Fibroblast of peridontal ligament (primary cell): ENCODE measurements around the gene IMMP2L.

Experiments
- DNase-seq: peaks from one replicate; pipeline ENCODE4 v3.0.0-alpha.2; 2010; ENCODE audit errors: extremely low read depth

Gene IMMP2L

GRCh38 chr7:111159426-111159825, 402.9 kb downstream of the IMMP2L start:
- DNase-seq = peak; percentile 43

- no peak for DNase-seq
Measured at GRCh38 chr7:111150709-111151108, 411.6 kb downstream of the IMMP2L start.

DNA sequence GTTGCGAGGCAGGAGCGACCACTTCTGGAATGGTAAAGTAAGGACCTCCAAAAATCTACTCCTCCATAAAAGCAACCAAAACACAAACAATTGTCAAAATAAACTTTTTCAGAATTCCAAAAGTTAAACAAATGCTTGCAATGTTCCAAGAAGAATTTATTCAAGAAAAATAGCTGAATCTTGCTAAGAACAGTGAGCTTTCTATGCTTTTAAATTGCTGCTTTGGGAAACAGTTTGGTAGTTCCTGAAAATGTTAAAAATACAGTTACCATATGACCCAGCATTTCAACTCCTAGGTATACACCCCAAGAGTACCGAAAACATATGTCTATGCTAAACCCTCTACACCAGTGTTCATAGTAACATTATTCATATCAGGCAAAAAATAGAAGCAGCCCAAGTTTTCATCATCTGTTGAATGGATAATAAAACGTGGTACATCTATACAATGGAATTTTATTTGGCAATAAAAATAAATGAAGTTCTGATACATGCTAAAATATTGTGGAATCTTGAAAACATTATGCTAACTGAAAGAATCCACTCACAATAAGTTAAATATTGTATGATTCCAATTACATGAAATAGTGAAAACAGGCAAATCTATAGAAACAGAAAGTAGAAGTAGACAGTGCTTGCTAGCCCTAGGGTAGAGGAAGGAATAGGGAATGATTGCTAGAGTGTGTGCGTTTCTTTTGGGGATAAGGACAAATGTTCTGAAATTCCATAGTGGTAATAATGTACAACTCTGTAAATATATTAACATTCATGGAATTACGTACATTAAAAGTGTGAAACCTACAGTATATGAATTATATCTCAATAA, 414.4 kb downstream of the IMMP2L start:
- DNase-seq = no peak

GRCh38 chr7:111146136-111146535, 416.2 kb downstream of the IMMP2L start:
- no peak for DNase-seq

DNA sequence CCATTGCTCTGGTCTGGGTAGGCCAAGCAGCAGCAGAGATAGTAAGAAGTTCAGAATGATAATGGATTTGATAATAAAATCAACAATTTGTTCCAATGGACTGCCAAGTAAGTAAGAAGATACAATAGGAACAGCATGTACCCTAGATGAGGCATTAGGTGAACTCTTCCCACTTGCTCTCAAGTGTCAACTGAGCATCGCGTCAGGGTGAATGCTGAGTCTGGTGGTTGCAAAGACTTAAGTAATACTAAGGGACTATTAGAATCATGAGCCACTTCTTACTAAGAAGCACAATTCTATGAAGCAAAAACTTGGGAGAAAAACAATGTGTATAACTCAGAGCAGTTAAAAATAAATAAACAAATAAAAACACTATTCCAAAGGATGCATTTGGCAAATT, 416.8 kb downstream of the IMMP2L start:
- DNase-seq = no peak

GRCh38 chr7:111140091-111140865, 422.0 kb downstream of the IMMP2L start:
- no peak for DNase-seq

- DNase-seq = peak; percentile 8
Measured at GRCh38 chr7:111138586-111138985, 423.7 kb downstream of the IMMP2L start.

- DNase-seq = peak; percentile 49
Measured at GRCh38 chr7:111138193-111138569, 424.1 kb downstream of the IMMP2L start.

GRCh38 chr7:111137296-111138192, 424.7 kb downstream of the IMMP2L start:
- peak; percentile 52 for DNase-seq

DNA sequence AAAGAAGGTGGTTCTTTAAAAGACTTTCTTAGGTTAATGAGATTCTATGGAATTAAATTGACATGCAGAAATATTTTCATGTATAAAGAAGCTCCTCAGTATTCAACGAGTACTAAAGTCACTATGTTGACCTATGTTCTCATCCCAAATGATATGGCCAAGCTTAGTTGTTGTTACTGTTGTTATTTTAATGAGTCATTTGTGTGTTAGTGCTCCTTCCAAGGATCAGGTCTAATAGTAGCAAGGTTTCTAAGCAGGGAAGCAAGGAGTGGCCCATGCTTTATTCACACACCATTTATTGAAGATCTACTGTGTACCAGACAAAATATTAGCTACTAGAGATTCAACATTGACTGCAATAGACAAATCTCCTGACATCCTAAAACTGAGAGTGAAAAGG, 429.5 kb downstream of the IMMP2L start:
- no peak for DNase-seq

DNA sequence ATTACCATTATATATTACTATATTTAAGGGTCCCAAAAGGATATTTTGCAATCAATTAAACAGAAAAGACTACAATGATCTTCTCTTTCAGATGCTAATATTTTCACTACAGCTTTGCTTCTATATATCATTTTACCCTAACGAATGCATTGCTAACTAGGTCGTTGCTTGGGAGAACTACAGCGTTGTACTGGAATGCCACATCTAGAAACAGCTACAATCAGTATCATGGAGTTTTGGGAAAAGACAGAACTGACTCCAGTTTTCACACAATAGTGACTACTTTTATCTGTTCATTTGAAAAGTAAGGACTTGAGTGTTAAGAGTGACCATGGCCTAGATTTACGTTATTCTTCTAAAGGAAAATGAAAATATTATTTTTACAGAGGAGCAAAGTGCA, 432.9 kb downstream of the IMMP2L start:
- no peak for DNase-seq

DNA sequence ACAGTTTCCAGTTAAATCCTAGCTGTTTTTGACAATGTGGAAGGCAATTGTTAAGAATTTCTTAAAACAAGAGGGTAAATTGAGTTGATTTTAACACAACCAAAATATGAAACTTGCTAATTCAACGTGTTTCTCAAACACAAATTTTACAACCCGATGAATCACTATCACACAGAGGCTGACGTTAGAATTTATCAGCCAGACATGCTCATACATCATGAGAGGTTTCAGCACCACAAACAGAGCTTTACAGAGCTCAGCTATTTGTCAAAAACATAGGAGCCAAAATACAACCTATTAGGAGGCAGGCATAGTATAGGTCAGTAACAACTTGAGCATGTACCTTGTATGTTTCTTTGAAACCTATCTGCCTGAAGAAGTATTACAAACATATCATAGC, 435.3 kb downstream of the IMMP2L start:
- DNase-seq = peak; percentile 36

DNA sequence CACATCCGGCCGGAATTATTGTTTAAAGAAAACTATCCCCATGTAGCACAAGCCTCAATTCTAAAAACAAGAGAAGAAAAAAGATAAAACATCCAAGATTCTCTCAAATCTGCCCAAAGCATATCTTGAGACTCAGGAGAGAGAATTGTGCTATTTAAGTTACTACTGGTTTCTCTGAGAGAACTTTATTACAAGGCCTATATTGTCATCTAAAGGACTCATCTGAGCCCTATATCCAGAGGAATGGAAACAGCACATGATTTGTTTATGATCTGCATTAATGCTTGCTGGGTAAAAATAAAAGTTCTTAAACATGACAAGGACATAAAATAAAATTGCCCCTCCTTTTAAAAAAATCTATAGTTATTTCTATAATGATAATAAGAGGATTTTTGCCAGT, 446.3 kb downstream of the IMMP2L start:
- DNase-seq = no peak

DNA sequence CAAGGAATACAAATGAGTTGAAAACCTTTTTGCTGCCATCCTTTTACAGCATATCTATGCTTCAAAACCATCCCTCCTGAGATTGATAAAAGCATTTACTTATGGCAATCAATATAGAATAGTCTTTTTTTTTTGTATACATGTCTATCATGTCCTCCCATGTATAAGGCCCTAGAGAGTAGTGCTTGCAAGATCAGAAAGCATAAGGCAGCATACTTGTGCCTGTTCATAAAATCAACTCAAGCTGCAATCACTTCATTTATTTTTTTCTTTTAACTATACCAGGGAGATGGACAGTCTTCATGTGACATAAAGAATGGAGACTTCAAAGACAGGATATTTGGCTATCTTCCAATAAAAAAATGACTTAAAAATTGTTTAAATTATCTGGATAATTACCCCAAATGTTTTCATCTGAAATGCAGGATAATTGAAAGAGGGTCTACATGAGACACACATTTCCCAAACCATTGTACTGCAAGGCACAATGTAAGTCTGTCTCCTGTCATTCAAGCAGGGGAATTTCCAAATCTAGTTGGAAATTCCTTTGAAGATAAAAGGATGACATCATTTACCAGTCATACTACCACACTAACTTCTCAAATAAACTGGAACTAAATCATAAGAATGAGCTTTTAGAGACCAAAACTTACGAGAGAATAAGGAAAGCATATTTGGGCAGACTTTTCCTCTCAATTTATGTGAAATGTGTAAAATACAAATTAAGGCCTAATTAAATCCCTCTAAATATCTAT, 448.9 kb downstream of the IMMP2L start:
- DNase-seq = peak; percentile 75

- DNase-seq = peak; percentile 58
Measured at GRCh38 chr7:111112439-111112838, 449.9 kb downstream of the IMMP2L start.

- peak; percentile 43 for DNase-seq
Measured at GRCh38 chr7:111108496-111108895, 453.8 kb downstream of the IMMP2L start.

- no peak for DNase-seq
Measured at GRCh38 chr7:111108000-111108399, 454.3 kb downstream of the IMMP2L start.

DNA sequence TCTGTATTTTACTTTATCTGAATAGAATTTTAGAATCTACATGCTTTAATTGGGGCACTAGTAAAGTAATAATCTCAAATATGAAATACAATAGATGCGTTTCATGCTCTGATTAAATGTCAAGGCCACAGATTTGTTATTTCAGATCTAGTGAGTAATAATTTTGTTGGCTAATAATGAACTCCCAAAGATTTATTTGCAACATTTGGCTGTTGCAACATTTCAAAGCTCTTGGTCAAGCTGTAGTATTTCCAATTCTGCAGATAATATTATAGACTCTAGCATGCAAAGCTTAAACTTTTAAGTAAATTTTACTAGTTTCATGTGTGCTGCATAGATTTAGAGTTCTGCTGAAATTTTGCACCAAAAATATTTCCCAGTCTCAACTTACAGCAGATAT, 454.7 kb downstream of the IMMP2L start:
- DNase-seq = no peak

DNA sequence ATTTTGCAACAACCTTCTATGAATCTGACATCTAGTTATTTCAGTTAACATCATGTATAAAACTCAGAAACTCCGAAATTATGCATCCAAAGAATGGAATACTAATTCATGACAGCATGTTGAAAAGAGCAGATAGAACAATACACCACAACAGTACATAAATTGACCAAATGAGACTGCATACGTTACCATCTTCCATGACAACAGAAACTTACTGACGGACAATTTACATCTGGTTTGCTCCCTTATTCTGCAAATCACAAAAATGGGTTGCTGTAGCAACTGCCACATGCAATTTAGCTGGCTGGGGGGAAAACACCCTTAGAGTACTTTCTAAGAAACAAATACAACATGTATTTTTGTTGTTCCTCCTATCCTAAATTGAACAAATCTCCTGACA, 457.0 kb downstream of the IMMP2L start:
- DNase-seq = no peak

GRCh38 chr7:111104710-111105109, 457.6 kb downstream of the IMMP2L start:
- no peak for DNase-seq

- no peak for DNase-seq
Measured at GRCh38 chr7:111103678-111104274, 458.5 kb downstream of the IMMP2L start.
